GM21717 (cell line): ENCODE measurements around the gene EML4.

Experiments
- ATAC-seq: cut with Tn5 transposase; IDR thresholded peaks from one replicate; pipeline ENCODE4 v1.9.1; 2021; ENCODE audit warnings: mild to moderate bottlenecking, moderate library complexity; ENCODE audit not compliant: unreplicated experiment

EML4 gene

GRCh38 chr2:42296226-42296625, 127.1 kb downstream of the EML4 start:
- peak; percentile 71 for ATAC-seq

GRCh38 chr2:42297322-42297936, 128.3 kb downstream of the EML4 start:
- ATAC-seq, result no peak

GRCh38 chr2:42298132-42298531, 129.0 kb downstream of the EML4 start:
- no peak for ATAC-seq

- ATAC-seq, result no peak
Observed at GRCh38 chr2:42298996-42299754, 130.0 kb downstream of the EML4 start.

GRCh38 chr2:42300527-42300926, 131.4 kb downstream of the EML4 start:
- no peak for ATAC-seq

- no peak for ATAC-seq
Observed at GRCh38 chr2:42303252-42303651, 134.1 kb downstream of the EML4 start.

- no peak for ATAC-seq
Observed at GRCh38 chr2:42304059-42304713, 135.0 kb downstream of the EML4 start.

GRCh38 chr2:42307180-42307579, 138.0 kb downstream of the EML4 start:
- no peak for ATAC-seq

GRCh38 chr2:42309366-42309765, 140.2 kb downstream of the EML4 start:
- ATAC-seq, result no peak

- ATAC-seq, result no peak
Observed at GRCh38 chr2:42310007-42310515, 140.9 kb downstream of the EML4 start.

- no peak for ATAC-seq
Observed at GRCh38 chr2:42312106-42312505, 143.0 kb downstream of the EML4 start.

- ATAC-seq, result no peak
Observed at GRCh38 chr2:42314892-42315468, 145.8 kb downstream of the EML4 start.

GRCh38 chr2:42315844-42316470, 146.8 kb downstream of the EML4 start:
- ATAC-seq, result no peak

GRCh38 chr2:42316910-42317309, 147.8 kb downstream of the EML4 start:
- no peak for ATAC-seq

- ATAC-seq, result no peak
Observed at GRCh38 chr2:42317486-42317885, 148.3 kb downstream of the EML4 start.

- ATAC-seq, result no peak
Observed at GRCh38 chr2:42317945-42318344, 148.8 kb downstream of the EML4 start.

GRCh38 chr2:42319265-42319664, 150.1 kb downstream of the EML4 start:
- ATAC-seq, result no peak

GRCh38 chr2:42321452-42322064, 152.4 kb downstream of the EML4 start:
- ATAC-seq, result no peak

GRCh38 chr2:42324244-42324643, 155.1 kb downstream of the EML4 start:
- no peak for ATAC-seq

- ATAC-seq, result no peak
Observed at GRCh38 chr2:42324949-42325348, 155.8 kb downstream of the EML4 start.

- no peak for ATAC-seq
Observed at GRCh38 chr2:42325609-42326008, 156.5 kb downstream of the EML4 start.
